ENCODE measurements around the gene PTPN1.

Gene PTPN1

GRCh38 chr20:50580016-50580747 is 70.0 kb downstream of the PTPN1 start:
- DNase-seq = no peak

- no peak for DNase-seq
Observed at GRCh38 chr20:50580842-50581544, 70.8 kb downstream of the PTPN1 start.

- DNase-seq = no peak
Observed at GRCh38 chr20:50582092-50582491, 71.9 kb downstream of the PTPN1 start.

GRCh38 chr20:50582591-50583234 is 72.5 kb downstream of the PTPN1 start:
- no peak for DNase-seq

- no peak for DNase-seq
Observed at GRCh38 chr20:50583442-50584150, 73.4 kb downstream of the PTPN1 start.

- DNase-seq = no peak
Observed at GRCh38 chr20:50584687-50585086, 74.5 kb downstream of the PTPN1 start.

GRCh38 chr20:50585214-50585613 is 75.0 kb downstream of the PTPN1 start:
- no peak for DNase-seq

- no peak for DNase-seq
Observed at GRCh38 chr20:50585678-50586077, 75.5 kb downstream of the PTPN1 start.

GRCh38 chr20:50586531-50587232 is 76.5 kb downstream of the PTPN1 start:
- DNase-seq = no peak

GRCh38 chr20:50587291-50587961 is 77.2 kb downstream of the PTPN1 start:
- no peak for DNase-seq

- DNase-seq = peak; percentile 18
Observed at GRCh38 chr20:50588034-50588736, 78.0 kb downstream of the PTPN1 start.

GRCh38 chr20:50589548-50590347 is 79.6 kb downstream of the PTPN1 start:
- no peak for DNase-seq

- DNase-seq = no peak
Observed at GRCh38 chr20:50590348-50590664, 80.1 kb downstream of the PTPN1 start.

GRCh38 chr20:50591233-50591852 is 81.2 kb downstream of the PTPN1 start:
- no peak for DNase-seq

GRCh38 chr20:50592282-50593004 is 82.3 kb downstream of the PTPN1 start:
- no peak for DNase-seq

- DNase-seq = no peak
Observed at GRCh38 chr20:50593005-50593335, 82.8 kb downstream of the PTPN1 start.

- DNase-seq = no peak
Observed at GRCh38 chr20:50594231-50594590, 84.0 kb downstream of the PTPN1 start.

- no peak for DNase-seq
Observed at GRCh38 chr20:50594591-50595432, 84.6 kb downstream of the PTPN1 start.

- no peak for DNase-seq
Observed at GRCh38 chr20:50595433-50595895, 85.3 kb downstream of the PTPN1 start.
